ENCODE measurements around the gene PMEPA1.

GRCh38 chr20:57711826-57712225 is 2.0 kb upstream of the PMEPA1 start:
- no peak for TF ChIP-seq CTCF (IDR thresholded peaks at IDR 0.05; ENCODE audit: low read depth, low read length, missing input control)
- TF ChIP-seq FOXA2 (IDR thresholded peaks at IDR 0.05) = no peak
- TF ChIP-seq EGR1 (IDR thresholded peaks at IDR 0.05; ENCODE audit: low read depth in 2 of 2) = no peak
- no peak for TF ChIP-seq ZBTB33 (IDR thresholded peaks at IDR 0.05)
- no peak for TF ChIP-seq GABPA (IDR thresholded peaks at IDR 0.05 in 1 of 2, conservative IDR thresholded peaks at IDR 0.05 in 1 of 2)
